Measurements from ENCODE around the gene SPPL3.

The SPPL3 gene

DNA sequence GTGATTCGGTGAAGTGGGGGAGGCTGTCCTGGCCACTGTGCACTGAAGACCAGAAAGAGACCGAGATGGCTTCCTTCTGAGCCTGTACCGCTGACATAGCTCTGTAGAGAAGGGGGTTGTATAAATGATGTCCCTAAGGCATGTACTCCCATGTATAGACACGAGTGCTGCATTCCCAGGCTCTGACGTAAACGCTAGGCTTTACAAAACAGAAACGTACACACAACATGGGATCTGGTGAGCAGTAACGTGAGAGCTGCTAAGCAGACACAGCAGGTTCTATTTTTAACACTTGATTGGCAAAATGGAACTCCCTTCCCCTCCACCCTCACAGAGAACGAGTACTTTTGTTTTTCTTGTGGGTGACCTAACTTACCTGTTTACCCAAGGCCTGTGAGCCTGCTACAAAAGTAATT, 142.6 kb downstream of the SPPL3 start:
- Mint-ChIP-seq H3K36me3 (ENCODE audit: low read depth) (peaks cover 62% of the 10 kb centered on the region), H3K27ac (peak overlapping the region; percentile 42), H3K4me3 (no peak overlapping the region), H3K27me3 (no peaks in the 10 kb centered on the region), H3K4me1 (ENCODE audit: low read depth) (peaks cover 16% of the 10 kb centered on the region), H3K9me3 (no peaks in the 10 kb centered on the region)
- DNase-seq = no peak

DNA sequence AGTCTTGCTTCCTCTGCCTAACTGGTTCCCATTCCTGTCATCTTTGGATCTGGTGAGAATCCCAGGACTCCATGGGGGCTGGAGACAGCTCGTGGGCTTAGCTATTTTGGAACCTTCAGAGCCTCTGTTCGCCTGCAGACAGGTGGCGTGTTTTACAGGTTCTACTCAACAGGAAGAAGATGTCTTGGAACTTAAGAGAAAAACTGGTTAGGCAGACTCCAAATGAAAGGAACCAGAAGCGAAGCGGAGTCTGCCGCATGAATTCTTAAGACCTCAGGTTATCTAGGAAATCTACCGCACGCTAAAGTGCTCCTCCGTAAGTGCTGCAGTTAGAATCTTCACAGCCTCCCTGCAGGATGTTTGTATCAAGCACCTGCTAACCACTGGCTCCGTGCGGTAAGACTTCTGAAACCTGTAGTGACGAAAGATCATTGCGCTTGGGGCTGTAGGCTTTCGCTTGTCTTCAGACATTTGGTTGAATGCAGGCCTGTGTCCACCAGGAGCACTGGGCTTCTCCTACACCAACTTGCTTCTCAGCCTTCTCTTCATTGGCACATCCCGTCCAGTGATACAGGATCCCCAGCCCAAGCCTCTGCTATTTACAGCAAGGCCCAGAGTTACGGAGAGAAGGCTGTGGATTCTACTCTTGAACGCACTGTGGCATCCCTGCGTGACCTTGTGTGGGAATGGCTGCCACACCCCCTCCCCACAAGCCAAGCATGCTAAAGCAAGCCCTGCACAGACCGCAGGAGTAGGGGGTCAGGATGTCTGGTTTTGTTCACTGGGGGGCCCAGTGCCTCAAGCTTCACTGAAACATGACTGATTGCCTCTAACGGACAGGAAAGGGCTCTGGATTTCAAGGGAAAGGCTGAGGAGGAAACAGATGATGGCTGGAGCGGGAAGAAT, 143.6 kb downstream of the SPPL3 start:
- Mint-ChIP-seq H3K4me3 (no peak overlapping the region), H3K27ac (peak overlapping the region; percentile 74), H3K36me3 (ENCODE audit: low read depth) (peaks cover 54% of the 10 kb centered on the region), H3K9me3 (no peaks in the 10 kb centered on the region), H3K27me3 (no peaks in the 10 kb centered on the region), H3K4me1 (ENCODE audit: low read depth) (peaks cover 16% of the 10 kb centered on the region)
- DNase-seq = no peak

DNA sequence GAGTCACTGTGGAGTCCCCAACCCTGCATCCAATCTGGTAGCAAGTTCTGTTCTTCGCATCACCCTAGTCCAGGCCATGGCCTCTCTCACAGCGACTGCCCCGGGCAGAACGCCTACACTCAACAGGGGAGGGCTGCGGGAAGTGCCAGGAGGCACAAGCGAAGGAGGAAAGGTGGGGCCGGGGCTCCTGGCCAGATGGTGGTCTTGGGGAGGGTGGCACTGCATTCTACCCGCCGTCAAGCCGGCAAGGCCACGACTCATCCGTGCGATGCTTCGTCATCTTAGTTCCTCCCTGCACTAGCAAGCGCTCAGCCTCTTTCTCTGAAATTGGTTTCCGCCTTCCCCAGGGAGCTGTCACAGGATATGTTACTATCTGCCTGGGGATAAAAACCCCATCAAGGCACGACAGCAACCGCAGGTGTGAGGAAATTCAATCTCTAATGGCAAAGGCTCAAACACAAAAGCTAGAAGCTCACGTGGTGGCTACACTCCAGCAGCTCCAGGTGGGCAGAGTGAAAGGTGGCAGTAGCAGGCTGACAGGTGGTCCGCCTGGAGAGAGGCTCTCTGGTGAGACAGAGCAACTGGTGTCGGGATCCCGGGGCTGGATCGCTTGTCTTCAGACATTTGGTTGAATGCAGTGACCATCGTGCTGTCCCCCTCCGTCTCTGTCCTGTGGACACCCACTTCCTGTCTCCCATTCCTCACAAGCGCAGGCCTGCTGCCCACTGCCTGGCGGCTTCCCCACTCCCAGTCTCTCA, 144.4 kb downstream of the SPPL3 start:
- no peak for DNase-seq
- H3K27ac Mint-ChIP-seq = peak overlapping the region; percentile 74
- peaks cover 4% of the 10 kb centered on the region for H3K27me3 Mint-ChIP-seq
- peaks cover 5% of the 10 kb centered on the region for H3K9me3 Mint-ChIP-seq
- peaks cover 46% of the 10 kb centered on the region for H3K36me3 Mint-ChIP-seq (ENCODE audit: low read depth)
- no peak overlapping the region for H3K4me3 Mint-ChIP-seq
- H3K4me1 Mint-ChIP-seq (ENCODE audit: low read depth) = peaks cover 21% of the 10 kb centered on the region

DNA sequence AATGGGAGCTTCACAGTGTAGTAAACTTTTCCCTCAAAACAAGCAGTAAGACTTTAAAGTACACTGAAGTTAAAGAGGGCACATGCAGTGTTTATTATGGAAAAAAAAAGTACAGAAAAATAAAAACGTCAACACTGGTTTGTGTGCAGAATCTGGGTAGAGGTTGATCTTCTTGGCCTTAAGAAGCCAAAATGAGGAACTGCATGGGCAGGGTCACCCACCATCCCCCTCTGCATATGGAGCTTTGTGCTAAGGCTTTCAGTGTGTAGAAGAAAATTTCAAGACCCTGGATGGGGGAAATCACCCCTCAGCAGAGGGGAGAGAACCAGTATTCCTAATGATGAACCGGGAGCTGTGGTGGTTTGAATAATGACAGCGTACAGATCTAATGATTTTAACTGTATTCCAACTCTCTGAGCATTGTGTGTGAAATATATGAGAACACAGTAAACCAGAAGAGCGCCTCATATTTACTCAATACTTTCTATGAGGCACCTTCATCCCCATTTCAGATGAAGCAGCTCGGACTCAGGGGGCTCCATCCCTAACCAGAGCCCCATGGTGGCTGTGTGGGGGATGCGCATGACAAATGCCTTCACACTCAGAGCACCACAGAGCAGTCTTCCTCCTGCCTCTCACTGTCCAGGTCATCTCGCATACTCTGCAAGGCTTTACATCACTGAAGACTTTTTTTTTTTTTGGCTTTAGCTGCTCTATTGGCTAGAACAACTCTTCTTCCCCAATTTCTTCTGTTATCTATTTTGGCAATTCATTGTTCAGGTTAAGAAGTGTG, 145.2 kb downstream of the SPPL3 start:
- Mint-ChIP-seq H3K9me3 (peaks cover 5% of the 10 kb centered on the region), H3K4me1 (ENCODE audit: low read depth) (peaks cover 21% of the 10 kb centered on the region), H3K27ac (peak overlapping the region; percentile 17), H3K36me3 (ENCODE audit: low read depth) (peaks cover 39% of the 10 kb centered on the region), H3K4me3 (no peak overlapping the region), H3K27me3 (peaks cover 4% of the 10 kb centered on the region)
- DNase-seq = no peak

DNA sequence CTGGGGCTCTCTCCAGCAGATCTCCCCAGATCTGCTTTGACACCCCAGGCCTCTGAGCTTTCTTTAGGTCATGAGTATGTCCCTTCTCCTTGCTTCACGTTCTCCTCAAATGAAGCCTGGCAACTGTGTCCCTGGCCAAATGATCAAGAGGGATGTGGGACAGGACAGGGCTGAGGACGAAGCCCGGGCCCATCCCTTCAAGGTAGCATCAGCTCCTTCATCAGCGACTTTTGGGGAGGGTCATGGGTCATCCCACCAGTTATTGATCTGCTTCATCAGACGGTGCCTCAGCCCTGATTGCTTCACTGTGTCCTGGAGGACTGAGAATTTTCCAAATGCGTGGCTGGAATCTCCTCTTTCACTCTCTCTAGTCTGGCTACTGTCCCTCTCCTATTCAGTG, 146.2 kb downstream of the SPPL3 start:
- Mint-ChIP-seq H3K27me3 (peaks cover 4% of the 10 kb centered on the region), H3K4me3 (no peak overlapping the region), H3K4me1 (ENCODE audit: low read depth) (peaks cover 23% of the 10 kb centered on the region), H3K36me3 (ENCODE audit: low read depth) (peaks cover 29% of the 10 kb centered on the region), H3K9me3 (peaks cover 5% of the 10 kb centered on the region), H3K27ac (no peak overlapping the region)
- peak; percentile 16 for DNase-seq

DNA sequence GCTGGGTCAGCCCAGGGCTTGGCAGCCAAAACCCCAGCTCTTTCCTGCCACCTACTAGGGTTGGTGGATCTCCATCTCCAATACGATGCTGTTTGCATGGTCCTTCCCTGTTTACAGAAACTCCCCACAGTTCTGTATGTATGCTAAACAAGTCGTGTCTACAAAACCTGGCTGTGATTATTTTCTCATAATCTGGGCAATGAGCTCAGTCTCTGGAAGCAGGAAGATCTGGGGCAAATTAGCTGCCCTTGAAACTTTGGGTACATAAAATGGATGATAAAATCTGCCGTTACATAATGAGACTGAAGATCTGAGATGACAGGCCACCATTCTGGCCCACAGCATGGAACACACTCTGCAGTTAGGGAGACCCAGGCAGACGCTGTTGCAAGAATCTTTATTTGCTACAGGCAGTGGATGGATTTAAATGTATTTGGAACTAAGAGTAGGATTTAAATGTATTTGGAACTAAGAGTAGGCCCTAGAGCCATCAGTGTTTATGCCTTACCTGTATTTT, 146.9 kb downstream of the SPPL3 start:
- H3K27me3 Mint-ChIP-seq = peaks cover 4% of the 10 kb centered on the region
- H3K27ac Mint-ChIP-seq = no peak overlapping the region
- peaks cover 5% of the 10 kb centered on the region for H3K9me3 Mint-ChIP-seq
- DNase-seq = no peak
- H3K36me3 Mint-ChIP-seq (ENCODE audit: low read depth) = peaks cover 23% of the 10 kb centered on the region
- peaks cover 23% of the 10 kb centered on the region for H3K4me1 Mint-ChIP-seq (ENCODE audit: low read depth)
- no peak overlapping the region for H3K4me3 Mint-ChIP-seq

DNA sequence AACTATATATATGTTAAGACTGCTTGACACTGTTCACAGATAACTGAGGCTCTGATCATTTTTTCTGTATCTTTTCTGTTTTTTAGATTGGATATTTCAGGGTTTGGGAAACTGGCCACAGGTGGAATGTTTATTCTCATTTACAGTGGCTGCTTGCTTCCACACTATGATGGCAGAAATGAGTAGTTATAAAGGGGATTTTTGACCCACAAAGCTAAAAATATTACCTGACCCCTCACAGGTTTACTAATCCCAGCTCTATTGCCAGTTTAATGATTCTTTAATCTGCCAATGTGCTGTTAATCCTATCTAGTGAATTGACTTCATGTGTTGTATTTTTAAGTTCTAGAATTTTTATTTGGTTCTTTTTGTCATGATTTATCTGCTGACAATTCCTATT, 148.9 kb downstream of the SPPL3 start:
- H3K4me1 Mint-ChIP-seq (ENCODE audit: low read depth) = peaks cover 10% of the 10 kb centered on the region
- no peak for DNase-seq
- H3K27me3 Mint-ChIP-seq = peaks cover 4% of the 10 kb centered on the region
- H3K4me3 Mint-ChIP-seq = no peak overlapping the region
- H3K36me3 Mint-ChIP-seq (ENCODE audit: low read depth) = peaks cover 3% of the 10 kb centered on the region
- H3K9me3 Mint-ChIP-seq = peaks cover 5% of the 10 kb centered on the region
- no peak overlapping the region for H3K27ac Mint-ChIP-seq

DNA sequence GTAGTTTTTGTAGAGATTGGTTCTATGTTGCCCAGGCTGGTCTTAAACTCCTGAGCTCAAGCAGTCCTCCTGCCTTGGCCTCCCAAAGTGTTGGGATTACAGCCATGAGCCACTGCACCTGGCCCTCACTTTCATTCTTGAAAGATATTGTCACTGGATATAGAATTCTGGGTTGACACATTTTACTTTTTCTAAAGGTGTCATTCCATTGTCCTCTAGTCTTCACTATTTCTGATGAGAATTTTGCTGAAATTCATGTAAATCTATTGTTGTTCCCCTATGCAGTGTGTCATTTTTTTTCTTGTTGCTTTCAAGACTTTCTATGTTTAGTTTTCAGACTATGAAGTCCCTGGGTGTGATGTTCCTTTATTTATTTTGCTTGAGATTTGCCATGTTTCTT, 149.4 kb downstream of the SPPL3 start:
- no peak overlapping the region for H3K27ac Mint-ChIP-seq
- H3K9me3 Mint-ChIP-seq = peaks cover 5% of the 10 kb centered on the region
- H3K36me3 Mint-ChIP-seq (ENCODE audit: low read depth) = no peaks in the 10 kb centered on the region
- H3K4me3 Mint-ChIP-seq = no peak overlapping the region
- H3K4me1 Mint-ChIP-seq (ENCODE audit: low read depth) = peaks cover 8% of the 10 kb centered on the region
- H3K27me3 Mint-ChIP-seq = peaks cover 4% of the 10 kb centered on the region
- DNase-seq = no peak

DNA sequence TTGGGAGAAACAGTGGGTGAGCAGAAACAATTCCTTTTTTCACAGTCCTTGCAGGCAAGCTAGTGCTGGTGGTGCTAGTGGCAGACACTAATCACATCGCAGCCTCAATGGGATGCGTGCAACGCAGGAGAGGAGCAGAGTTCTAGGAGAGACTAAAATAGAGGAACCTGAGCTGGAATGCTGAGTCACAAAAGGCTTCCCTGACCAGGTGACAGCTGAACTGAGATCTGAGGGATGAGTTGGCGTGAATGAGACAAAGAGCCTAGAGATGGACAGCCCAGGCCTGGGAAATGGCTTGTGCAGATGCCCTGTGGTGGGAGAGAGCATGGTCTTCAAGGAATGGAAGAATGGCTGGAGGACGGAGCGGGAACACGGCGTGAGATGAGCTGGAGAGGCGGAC, 152.8 kb downstream of the SPPL3 start:
- H3K4me1 Mint-ChIP-seq (ENCODE audit: low read depth) = peaks cover 6% of the 10 kb centered on the region
- no peak for DNase-seq
- H3K4me3 Mint-ChIP-seq = no peak overlapping the region
- no peaks in the 10 kb centered on the region for H3K36me3 Mint-ChIP-seq (ENCODE audit: low read depth)
- H3K27me3 Mint-ChIP-seq = peaks cover 4% of the 10 kb centered on the region
- H3K27ac Mint-ChIP-seq = no peak overlapping the region
- H3K9me3 Mint-ChIP-seq = peaks cover 5% of the 10 kb centered on the region

DNA sequence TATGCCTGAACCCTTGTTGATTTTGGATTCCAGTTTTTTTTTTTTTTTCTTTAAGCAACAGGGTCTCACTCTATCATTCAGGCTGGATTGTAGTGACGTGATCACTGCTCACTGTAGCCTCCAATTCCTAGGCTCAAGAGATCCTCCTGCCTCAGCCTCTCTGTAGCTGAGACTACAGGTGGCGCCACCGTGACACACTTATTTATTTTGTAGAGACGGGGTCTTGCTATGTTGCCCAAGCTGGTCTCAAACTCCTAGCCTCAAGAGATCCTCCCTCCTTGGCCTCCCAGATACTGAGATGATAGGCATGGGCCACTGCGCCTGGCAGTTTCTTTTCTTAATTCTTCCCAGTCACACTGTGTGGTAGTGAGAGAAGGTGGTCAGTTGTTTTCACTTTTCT, 153.4 kb downstream of the SPPL3 start:
- Mint-ChIP-seq H3K36me3 (ENCODE audit: low read depth) (no peaks in the 10 kb centered on the region), H3K27me3 (peaks cover 4% of the 10 kb centered on the region), H3K4me1 (ENCODE audit: low read depth) (peaks cover 6% of the 10 kb centered on the region), H3K4me3 (no peak overlapping the region), H3K27ac (no peak overlapping the region), H3K9me3 (peaks cover 5% of the 10 kb centered on the region)
- no peak for DNase-seq

DNA sequence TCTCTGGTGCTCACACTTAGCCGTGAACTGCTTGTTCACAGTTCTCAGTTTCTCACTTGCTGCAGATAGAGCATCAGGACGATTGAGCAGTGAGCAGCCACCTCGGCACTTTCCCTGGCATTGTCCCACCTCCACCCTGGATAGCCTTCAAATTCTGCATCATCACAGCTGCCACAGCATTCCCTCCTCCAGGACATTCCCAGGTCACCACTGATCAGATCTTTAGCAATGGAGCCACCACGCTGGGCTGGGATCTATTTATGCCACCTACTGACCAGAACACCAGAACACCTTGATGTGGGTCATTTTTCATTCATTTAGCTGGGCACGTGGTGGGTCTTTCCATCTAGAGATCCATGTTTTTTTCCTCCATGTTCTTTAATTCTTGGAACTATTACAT, 154.9 kb downstream of the SPPL3 start:
- Mint-ChIP-seq H3K27me3 (no peaks in the 10 kb centered on the region), H3K4me3 (no peak overlapping the region), H3K9me3 (no peaks in the 10 kb centered on the region), H3K36me3 (ENCODE audit: low read depth) (no peaks in the 10 kb centered on the region), H3K27ac (no peak overlapping the region), H3K4me1 (ENCODE audit: low read depth) (peaks cover 1% of the 10 kb centered on the region)
- DNase-seq = no peak

DNA sequence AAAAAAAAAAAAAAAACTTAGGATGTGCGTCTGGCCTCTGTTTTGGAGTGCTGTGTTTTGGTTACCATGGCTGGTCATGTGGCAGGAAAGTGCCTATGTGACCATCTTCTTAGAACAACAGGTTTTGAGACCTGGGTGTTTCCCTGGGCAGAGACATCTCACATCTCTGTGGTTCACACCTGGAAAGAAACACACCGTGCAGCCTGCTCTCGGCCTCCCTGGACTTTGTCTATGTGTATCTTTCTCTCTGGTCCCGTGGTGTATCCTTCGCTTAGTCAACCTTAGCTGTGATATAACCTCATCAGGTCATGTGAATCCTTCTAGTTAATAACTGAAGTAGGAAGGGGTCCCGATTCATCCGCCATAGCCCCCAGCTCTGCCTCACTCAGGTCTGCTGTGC, 155.9 kb downstream of the SPPL3 start:
- DNase-seq = no peak
- Mint-ChIP-seq H3K36me3 (ENCODE audit: low read depth) (no peaks in the 10 kb centered on the region), H3K27ac (no peak overlapping the region), H3K9me3 (no peaks in the 10 kb centered on the region), H3K27me3 (no peaks in the 10 kb centered on the region), H3K4me1 (ENCODE audit: low read depth) (no peaks in the 10 kb centered on the region), H3K4me3 (no peak overlapping the region)

DNA sequence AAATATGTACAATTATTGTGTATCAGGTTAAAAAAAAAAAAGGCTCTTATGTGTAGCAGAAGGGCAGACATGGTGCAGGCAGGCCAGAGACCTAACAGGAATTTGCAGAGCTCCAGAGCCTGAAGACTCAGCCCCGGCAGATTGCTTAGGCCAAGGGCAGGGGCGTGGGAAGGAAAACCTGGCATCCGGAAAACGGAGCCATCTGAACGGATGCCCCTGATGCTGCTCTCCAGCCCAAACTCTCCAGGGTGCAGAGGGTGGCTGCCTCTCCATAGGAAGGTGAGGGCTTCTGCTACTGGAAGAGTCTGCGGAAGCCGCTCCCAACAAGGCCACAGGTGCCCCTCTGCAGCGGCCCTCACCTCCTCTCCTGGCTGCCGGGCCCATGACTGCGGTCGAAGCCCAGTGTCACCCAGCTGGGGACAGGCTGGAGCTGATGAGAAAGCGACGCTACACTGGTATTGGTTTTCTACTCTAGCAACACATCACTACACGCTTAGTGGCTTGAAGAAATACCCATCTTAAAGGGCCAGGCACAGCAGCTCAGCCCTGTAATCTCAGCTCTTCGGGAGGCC, 159.2 kb downstream of the SPPL3 start:
- H3K27me3 Mint-ChIP-seq = no peaks in the 10 kb centered on the region
- no peak overlapping the region for H3K27ac Mint-ChIP-seq
- no peak overlapping the region for H3K4me3 Mint-ChIP-seq
- DNase-seq = no peak
- H3K9me3 Mint-ChIP-seq = no peaks in the 10 kb centered on the region
- H3K4me1 Mint-ChIP-seq (ENCODE audit: low read depth) = no peaks in the 10 kb centered on the region
- H3K36me3 Mint-ChIP-seq (ENCODE audit: low read depth) = no peaks in the 10 kb centered on the region
